HG03066 (cell line): ENCODE measurements around the gene RUNX1.

ENCODE experiments used
- ATAC-seq: cut with Tn5 transposase; IDR thresholded peaks from one replicate; pipeline ENCODE4 v1.9.1; 2021; ENCODE audit warnings: low read depth; ENCODE audit not compliant: unreplicated experiment

Gene RUNX1

GRCh38 chr21:34771512-34772028, 277.5 kb downstream of the RUNX1 start:
- ATAC-seq, result no peak

GRCh38 chr21:34770576-34770975, 278.5 kb downstream of the RUNX1 start:
- no peak for ATAC-seq

GRCh38 chr21:34768326-34768725, 280.8 kb downstream of the RUNX1 start:
- no peak for ATAC-seq

GRCh38 chr21:34766862-34767261, 282.2 kb downstream of the RUNX1 start:
- no peak for ATAC-seq

GRCh38 chr21:34765619-34766018, 283.5 kb downstream of the RUNX1 start:
- no peak for ATAC-seq

GRCh38 chr21:34764715-34765284, 284.3 kb downstream of the RUNX1 start:
- no peak for ATAC-seq

GRCh38 chr21:34762786-34763185, 286.3 kb downstream of the RUNX1 start:
- no peak for ATAC-seq

GRCh38 chr21:34761758-34762330, 287.3 kb downstream of the RUNX1 start:
- ATAC-seq, result no peak

GRCh38 chr21:34754690-34755647, 294.1 kb downstream of the RUNX1 start:
- no peak for ATAC-seq

- no peak for ATAC-seq
Measured at GRCh38 chr21:34748862-34749261, 300.2 kb downstream of the RUNX1 start.

GRCh38 chr21:34745557-34746255, 303.4 kb downstream of the RUNX1 start:
- ATAC-seq, result peak; percentile 87

- ATAC-seq, result no peak
Measured at GRCh38 chr21:34744801-34745200, 304.3 kb downstream of the RUNX1 start.

- ATAC-seq, result no peak
Measured at GRCh38 chr21:34743831-34744230, 305.3 kb downstream of the RUNX1 start.

- no peak for ATAC-seq
Measured at GRCh38 chr21:34743285-34743684, 305.8 kb downstream of the RUNX1 start.

- ATAC-seq, result no peak
Measured at GRCh38 chr21:34740198-34740597, 308.9 kb downstream of the RUNX1 start.
